Heart left ventricle (tissue), 13 donors: Measurements from ENCODE around the gene MRPL27.

Source experiments
- POLR2A ChIP-seq, 2 donors: fragments of 450-650 bp; IDR thresholded peaks; one replicate each; pipeline ENCODE4 v1.6.1; 2017; ENCODE audit warnings: antibody characterized with exemption in 2 of 2, mild to moderate bottlenecking in 2 of 2, moderate library complexity in 2 of 2
- TF ChIP-seq, protein P1 (sequence below), 12 donors: fragments of 200-600 bp; sonication (generic) in 4 of 12; IDR thresholded peaks; one replicate each; pipeline versions ENCODE4 v1.5.0 to v1.8.0; 2018 to 2022; ENCODE audit warnings: antibody characterized with exemption in 12 of 12, mild to moderate bottlenecking in 5 of 12
- donor health status: ischemic (EF 13 %, LVEDD 7.1; RV severe dilation, severe dysfunction).
- donor health status: DM: no; HTN: yes; CAD: no.
- donor health status: DM: no; HTN: no; CAD: no.
- donor health status: ischemic (EF 25% LVEDD 6.9; RV normal size, moderate dysfunction).
- donor health status: ischemic (EF 25% LVEDD 5.7; RV mildly dilated, moderate dysfunction).
- donor health status: ischemic (EF 35%, LVEDD 5.7; RV mildly dilated, moderate dysfunction).
- donor health status: nonischemic (EF 11% LVEDD 7.7; RV severe dilation, severe dysfunction).
- donor health status: DM: yes; HTN: yes; CAD: no.
- donor health status: PGD.
- donor health status: ischemic (EF 29% LVEDD 5.4; RV normal size, mild dysfunction).
- donor health status: nonischemic (EF 23%, LVEDD 6.1; RV moderate dilation, normal function).

DNA sequence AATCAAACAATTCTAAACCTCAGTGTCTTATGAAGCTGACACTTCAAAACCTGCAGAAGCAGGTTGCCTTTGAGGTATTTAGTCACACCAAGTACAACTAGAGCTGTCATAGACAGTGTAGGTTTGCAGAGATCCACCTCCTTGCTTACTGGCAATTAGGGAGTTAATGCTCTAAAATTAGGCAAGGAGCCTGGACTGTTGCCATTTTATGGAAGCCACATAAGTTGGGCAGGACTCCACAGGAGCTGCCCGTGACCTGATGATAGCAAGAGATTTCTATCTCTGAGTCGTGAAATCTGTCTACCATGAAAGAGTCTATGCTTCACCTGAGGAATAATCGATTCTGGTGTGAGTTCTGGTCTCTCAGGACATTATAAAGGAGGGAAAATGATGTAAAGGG lies 8.9 kb upstream of the MRPL27 start:
- TF ChIP-seq, protein P1, sequence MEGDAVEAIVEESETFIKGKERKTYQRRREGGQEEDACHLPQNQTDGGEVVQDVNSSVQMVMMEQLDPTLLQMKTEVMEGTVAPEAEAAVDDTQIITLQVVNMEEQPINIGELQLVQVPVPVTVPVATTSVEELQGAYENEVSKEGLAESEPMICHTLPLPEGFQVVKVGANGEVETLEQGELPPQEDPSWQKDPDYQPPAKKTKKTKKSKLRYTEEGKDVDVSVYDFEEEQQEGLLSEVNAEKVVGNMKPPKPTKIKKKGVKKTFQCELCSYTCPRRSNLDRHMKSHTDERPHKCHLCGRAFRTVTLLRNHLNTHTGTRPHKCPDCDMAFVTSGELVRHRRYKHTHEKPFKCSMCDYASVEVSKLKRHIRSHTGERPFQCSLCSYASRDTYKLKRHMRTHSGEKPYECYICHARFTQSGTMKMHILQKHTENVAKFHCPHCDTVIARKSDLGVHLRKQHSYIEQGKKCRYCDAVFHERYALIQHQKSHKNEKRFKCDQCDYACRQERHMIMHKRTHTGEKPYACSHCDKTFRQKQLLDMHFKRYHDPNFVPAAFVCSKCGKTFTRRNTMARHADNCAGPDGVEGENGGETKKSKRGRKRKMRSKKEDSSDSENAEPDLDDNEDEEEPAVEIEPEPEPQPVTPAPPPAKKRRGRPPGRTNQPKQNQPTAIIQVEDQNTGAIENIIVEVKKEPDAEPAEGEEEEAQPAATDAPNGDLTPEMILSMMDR (IDR thresholded peaks at IDR 0.05) = no peak
- no peak for TF ChIP-seq POLR2A (IDR thresholded peaks at IDR 0.05)
